GM13976 (cell line): ENCODE measurements around the gene CYFIP2.

Experiments
- DNase-seq: peaks from one replicate; pipeline ENCODE4 v3.0.0; 2012; ENCODE audit warnings: low spot score
- in situ Hi-C: fragments of 300-500 bp; cut with MboI; formaldehyde crosslinking; loops from one replicate; pipeline ENCODE4 v1.12.0; 2022; ENCODE audit warnings: low sequenced_read_pairs, mixed read lengths, inconsistent platforms; ENCODE audit not compliant: unreplicated experiment
- TF ChIP-seq, protein P1 (sequence below): IDR thresholded peaks from 2 replicates; pipeline ENCODE4 v1.5.1; 2012; ENCODE audit warnings: borderline replicate concordance, mild to moderate bottlenecking; ENCODE audit not compliant: insufficient read depth; ENCODE audit errors: extremely low read depth, missing control alignments, control extremely low read depth

CYFIP2 gene

GRCh38 chr5:157245476-157245875 lies 20.4 kb upstream of the CYFIP2 start:
- no peak for DNase-seq
- in situ Hi-C loops: loop anchor here (10.0 kb wide), 1 partner anchor 101 kb away; the partner anchor contains the start of gene MED7
- TF ChIP-seq, protein P1, sequence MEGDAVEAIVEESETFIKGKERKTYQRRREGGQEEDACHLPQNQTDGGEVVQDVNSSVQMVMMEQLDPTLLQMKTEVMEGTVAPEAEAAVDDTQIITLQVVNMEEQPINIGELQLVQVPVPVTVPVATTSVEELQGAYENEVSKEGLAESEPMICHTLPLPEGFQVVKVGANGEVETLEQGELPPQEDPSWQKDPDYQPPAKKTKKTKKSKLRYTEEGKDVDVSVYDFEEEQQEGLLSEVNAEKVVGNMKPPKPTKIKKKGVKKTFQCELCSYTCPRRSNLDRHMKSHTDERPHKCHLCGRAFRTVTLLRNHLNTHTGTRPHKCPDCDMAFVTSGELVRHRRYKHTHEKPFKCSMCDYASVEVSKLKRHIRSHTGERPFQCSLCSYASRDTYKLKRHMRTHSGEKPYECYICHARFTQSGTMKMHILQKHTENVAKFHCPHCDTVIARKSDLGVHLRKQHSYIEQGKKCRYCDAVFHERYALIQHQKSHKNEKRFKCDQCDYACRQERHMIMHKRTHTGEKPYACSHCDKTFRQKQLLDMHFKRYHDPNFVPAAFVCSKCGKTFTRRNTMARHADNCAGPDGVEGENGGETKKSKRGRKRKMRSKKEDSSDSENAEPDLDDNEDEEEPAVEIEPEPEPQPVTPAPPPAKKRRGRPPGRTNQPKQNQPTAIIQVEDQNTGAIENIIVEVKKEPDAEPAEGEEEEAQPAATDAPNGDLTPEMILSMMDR: no peak

- in situ Hi-C loops: loop anchor here (10.0 kb wide), 1 partner anchor 101 kb away; the partner anchor contains the start of gene MED7
- DNase-seq: no peak
- TF ChIP-seq, protein P1: no peak
These were observed 20.0 kb upstream of the CYFIP2 start for GRCh38 chr5:157245886-157246285.

- in situ Hi-C loops: loop anchor here (10.0 kb wide), 1 partner anchor 102 kb away; the partner anchor contains the start of gene MED7
- DNase-seq: no peak
- TF ChIP-seq, protein P1: no peak
These were observed 18.7 kb upstream of the CYFIP2 start for GRCh38 chr5:157247267-157247666.

- in situ Hi-C loops: loop anchor here (10.0 kb wide), 1 partner anchor 104 kb away; the partner anchor contains the start of gene MED7
- no peak for DNase-seq
- TF ChIP-seq, protein P1: no peak
These were observed 17.0 kb upstream of the CYFIP2 start for GRCh38 chr5:157248821-157249470.

DNA sequence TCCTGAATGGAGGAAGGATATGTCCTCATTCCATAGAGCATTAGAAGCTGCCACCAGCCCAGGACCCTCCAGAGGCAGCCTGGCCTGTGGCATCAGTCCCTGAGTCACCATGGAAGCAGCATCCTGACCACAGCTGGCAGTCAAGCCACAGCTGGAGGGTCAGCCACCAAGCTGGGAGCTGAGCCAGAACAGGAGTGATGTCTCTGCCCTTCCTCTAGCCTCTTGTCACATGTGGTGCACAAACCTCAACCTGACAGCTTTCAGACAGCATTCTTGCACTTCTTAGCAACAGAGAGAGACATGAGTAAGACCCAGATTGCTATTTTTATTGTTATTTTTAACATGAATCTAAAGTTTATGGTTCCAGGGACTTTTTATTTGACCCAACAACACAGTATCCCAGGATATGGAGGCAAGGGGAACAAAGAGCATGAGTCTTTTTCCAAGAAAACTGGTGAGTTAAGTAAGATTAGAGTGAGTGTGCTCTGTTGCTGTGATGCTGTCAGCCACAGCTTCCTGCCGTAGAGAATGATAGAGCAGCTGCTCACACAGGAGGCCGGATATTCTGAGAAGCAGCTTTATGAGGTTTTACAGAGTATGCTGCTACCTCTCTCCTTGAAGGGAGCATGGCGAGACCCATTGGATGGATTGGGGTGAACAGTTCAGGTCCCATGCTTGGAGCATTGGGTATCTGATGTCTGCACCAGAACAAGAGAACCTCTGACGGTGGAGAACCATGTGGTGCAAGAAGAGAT lies 13.0 kb upstream of the CYFIP2 start:
- TF ChIP-seq, protein P1: no peak
- peak; percentile 61 for DNase-seq
- in situ Hi-C loops: no loop called here

- in situ Hi-C loops: no loop called here
- DNase-seq: peak; percentile 68
- TF ChIP-seq, protein P1: peak; percentile 88
These were observed 12.4 kb upstream of the CYFIP2 start for GRCh38 chr5:157253547-157253946.
